ENCODE data around the gene FAM107B.
"Not testable (repeated sequence)": the region's sequence is repeated elsewhere in the genome, so short reads cannot be mapped to it uniquely, and the experiment has no call there.

The FAM107B gene

DNA sequence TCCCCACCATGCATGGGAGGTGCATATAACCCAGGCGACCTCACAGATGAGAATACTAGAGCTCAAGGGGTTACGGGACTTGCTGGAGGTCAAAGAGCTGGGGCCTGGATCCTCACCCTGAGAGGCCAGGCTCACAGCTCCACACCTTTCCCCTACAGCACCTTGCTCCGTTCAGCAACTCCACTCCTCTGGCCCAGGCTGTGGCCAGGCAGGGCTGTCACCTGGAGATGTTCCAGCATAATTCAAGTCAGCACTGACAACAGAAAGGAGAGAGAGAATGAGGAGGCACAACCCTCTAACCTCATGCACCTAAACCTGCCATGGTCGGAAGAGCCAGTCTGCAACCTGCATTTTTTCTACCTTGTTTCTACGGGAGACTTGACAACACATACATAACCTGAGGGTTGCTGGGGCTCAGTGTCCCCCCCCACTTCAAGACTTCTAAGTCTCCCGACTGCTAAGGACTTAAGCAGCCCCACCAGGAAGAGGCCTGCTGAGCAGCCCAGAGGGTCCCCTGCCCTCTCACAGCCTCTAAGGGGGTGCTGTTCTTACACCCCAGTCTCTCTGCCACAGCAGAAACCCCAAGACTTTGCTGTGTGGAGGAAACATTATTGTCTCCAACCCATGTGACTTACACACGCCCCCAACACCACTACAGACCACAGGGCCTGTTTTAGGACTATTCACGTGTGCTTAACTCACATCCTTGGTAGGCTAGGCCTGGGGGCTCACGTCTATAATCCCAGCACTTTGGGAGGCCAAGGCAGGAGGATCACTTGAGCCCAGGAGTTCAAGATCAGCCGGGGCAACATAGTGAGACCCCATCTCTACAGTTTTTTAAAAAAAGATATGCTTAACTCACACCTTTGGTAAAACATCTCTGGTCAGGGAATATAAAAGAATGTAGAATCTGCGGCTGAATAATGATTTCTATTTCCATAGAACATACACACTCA is 175.6 kb downstream of the FAM107B start:
- H3K4me3 ChIP-seq (ENCODE audit: low read depth, low read length), result no peak overlapping the region

DNA sequence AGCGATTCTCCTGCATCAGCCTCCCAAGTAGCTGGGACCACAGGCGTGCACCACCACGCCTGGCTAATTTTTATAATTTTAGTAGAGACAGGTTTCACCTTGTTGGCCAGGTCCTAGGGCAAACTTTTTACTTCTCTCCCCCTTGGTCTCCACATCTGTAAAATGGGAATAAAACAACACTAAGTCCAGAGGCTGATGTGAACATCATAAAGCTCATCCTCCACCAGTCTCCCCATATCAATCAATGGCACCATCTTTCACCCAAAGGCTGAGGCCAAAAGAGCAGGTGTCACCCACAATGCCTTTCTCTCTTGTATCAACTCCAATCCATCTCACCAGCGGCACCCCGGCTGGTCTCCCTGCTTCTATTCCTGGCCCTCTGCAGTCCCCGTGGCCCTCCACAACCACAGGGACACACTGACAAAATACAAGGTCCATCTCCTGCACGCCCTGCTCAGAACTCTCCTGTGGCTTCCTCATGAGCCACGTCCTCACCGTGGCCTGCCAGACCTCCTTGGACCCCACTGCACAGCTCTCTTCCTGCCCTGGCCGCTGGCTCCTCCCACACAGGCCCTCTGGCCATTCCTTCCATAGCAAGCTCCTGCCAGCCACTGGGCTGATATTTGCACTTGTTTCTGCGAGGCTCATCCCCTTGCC is 179.0 kb downstream of the FAM107B start:
- TF ChIP-seq, protein P1, sequence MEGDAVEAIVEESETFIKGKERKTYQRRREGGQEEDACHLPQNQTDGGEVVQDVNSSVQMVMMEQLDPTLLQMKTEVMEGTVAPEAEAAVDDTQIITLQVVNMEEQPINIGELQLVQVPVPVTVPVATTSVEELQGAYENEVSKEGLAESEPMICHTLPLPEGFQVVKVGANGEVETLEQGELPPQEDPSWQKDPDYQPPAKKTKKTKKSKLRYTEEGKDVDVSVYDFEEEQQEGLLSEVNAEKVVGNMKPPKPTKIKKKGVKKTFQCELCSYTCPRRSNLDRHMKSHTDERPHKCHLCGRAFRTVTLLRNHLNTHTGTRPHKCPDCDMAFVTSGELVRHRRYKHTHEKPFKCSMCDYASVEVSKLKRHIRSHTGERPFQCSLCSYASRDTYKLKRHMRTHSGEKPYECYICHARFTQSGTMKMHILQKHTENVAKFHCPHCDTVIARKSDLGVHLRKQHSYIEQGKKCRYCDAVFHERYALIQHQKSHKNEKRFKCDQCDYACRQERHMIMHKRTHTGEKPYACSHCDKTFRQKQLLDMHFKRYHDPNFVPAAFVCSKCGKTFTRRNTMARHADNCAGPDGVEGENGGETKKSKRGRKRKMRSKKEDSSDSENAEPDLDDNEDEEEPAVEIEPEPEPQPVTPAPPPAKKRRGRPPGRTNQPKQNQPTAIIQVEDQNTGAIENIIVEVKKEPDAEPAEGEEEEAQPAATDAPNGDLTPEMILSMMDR (IDR thresholded peaks at IDR 0.05; ENCODE audit: low read depth, low read length), result no peak
- H3K4me3 ChIP-seq (ENCODE audit: low read depth, low read length), result no peak overlapping the region

More for the DNA sequence above, 175.6 kb downstream of the FAM107B start:
- TF ChIP-seq, protein P1 (IDR thresholded peaks at IDR 0.05; ENCODE audit: low read depth, low read length), result no peak

DNA sequence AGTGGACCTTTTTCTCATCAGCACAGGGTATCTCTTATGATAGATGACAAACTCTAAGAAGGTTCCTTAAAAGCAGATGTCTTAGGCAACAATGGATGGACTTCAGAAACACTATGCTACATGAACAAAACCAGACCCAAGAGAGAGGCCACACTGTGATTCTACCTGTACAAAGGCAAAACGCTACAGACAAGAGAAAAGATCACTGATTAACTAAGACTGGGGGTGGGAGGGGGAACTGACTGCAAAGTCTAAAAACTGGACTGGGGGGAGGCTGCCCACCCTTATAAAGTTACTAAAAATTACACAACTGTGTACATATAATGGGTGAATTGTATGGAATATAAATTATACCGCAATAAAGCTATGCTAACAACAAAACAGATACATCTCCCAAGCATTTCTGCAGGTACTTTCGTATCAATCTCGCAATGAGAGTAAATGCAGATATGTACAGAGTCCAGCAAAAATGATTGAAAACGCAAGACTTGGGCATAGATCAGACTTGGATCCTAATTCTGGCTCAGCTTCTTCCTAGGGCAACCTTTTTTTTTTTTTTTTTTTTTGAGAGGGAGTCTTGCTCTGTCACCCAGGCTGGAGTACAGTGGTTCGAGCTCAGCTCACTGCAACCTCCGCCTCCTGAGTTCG is 179.7 kb downstream of the FAM107B start:
- TF ChIP-seq, protein P1 (IDR thresholded peaks at IDR 0.05; ENCODE audit: low read depth, low read length), result no peak
- no peak overlapping the region for H3K4me3 ChIP-seq (ENCODE audit: low read depth, low read length)

DNA sequence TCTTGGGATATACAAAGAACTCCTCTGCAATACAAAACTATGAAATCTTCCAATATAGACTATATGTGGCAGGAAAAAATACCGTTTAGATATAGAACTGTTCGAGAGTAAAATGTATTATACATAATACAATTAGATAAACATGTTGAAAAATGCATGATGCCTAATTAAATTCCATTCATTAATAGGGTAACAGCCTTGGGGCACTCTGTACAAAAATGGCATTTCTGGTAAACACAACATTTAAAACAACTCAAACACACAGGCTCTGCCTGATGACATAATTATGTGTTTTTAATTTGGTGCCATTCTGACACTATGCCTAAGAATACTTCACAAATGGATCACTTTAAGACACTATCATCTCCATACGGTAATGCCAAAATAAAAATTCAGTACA is 180.9 kb downstream of the FAM107B start:
- TF ChIP-seq, protein P1 (IDR thresholded peaks at IDR 0.05; ENCODE audit: low read depth, low read length), result no peak
- no peak overlapping the region for H3K4me3 ChIP-seq (ENCODE audit: low read depth, low read length)

DNA sequence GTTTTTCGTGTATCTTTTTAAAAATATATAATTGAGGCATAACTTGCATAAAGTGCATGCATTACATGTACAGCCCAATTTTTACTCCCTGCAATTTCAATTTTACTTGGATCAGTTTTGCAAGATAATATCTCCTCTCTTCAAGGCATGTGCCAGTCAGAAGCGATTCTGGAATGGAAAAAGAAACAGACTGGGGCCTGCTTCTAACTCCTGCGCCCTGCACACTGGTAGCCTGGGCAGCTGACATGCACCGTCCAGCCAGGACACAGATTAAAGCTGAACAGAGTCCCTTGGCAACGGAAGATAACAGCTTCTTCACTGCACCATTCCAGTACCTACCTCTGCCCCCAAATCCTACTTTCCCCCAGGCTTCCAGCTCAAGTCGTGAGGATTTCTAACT is 182.1 kb downstream of the FAM107B start:
- TF ChIP-seq, protein P1 (IDR thresholded peaks at IDR 0.05; ENCODE audit: low read depth, low read length), result no peak
- no peak overlapping the region for H3K4me3 ChIP-seq (ENCODE audit: low read depth, low read length)

DNA sequence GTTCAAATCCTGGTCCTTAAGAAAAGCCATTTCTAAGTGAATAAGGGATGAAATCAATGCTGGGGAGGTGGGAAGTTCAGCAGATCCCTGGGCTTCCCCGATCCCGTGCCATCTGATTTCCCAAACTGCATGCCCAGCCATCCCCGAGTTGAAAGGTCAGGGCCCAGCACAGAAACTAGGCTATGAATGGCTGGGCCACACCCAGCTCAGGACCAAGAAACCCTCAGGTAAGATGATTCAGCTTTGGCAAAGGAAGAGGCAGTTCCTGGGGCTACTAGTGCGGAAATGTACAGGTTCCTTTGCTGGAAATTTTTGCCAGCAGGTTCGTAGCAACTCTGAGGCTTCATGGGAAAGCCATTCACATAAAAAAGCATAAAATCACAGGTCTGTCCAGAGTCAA is 182.7 kb downstream of the FAM107B start:
- TF ChIP-seq, protein P1 (IDR thresholded peaks at IDR 0.05; ENCODE audit: low read depth, low read length), result no peak

DNA sequence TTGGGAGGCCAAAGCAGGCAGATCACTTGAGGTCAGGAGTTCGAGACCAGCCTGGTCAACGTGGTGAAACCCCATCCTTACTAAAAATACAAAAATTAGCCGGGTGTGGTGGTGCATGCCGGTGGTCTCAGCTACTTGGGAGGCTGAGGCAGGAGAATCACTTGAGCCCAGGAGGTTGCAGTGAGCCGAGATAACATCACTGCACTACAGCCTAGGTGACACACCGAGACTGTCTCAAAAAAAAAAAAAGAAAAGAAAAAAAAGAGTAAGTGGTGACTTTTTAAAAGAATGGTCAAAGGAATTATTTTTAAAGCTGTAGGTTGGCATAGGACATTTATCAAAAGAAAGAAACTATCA is 185.8 kb downstream of the FAM107B start:
- H3K4me3 ChIP-seq (ENCODE audit: low read depth, low read length), result not testable (repeated sequence)

More for the DNA sequence above, 182.7 kb downstream of the FAM107B start:
- no peak overlapping the region for H3K4me3 ChIP-seq (ENCODE audit: low read depth, low read length)

Measured in WI38 (cell line).